Gastrocnemius medialis (tissue), 4 donors: Measurements from ENCODE around the gene UCKL1.

Experiments used
- POLR2A ChIP-seq, 2 donors: fragments of 450-650 bp; IDR thresholded peaks; one replicate each; pipeline ENCODE4 v1.6.1; 2017; ENCODE audit warnings: antibody characterized with exemption in 2 of 2, mild to moderate bottlenecking in 2 of 2, moderate library complexity in 2 of 2
- TF ChIP-seq, protein P1 (sequence below), 5 experiments: fragments of 450-650 bp in 3 of 5; fragments of 200-600 bp in 2 of 5; sonication (generic) in 2 of 5; IDR thresholded peaks in 4 of 5; conservative IDR thresholded peaks in 1 of 5; 1 replicate in 4 of 5; 2 replicates in 1 of 5; pipeline ENCODE4 v1.5.1; 2016 to 2019; ENCODE audit warnings: antibody characterized with exemption in 5 of 5, mild to moderate bottlenecking in 3 of 5, moderate library complexity in 3 of 5

GRCh38 chr20:63956664-63957003 is 418 bp upstream of the UCKL1 start:
- TF ChIP-seq, protein P1, sequence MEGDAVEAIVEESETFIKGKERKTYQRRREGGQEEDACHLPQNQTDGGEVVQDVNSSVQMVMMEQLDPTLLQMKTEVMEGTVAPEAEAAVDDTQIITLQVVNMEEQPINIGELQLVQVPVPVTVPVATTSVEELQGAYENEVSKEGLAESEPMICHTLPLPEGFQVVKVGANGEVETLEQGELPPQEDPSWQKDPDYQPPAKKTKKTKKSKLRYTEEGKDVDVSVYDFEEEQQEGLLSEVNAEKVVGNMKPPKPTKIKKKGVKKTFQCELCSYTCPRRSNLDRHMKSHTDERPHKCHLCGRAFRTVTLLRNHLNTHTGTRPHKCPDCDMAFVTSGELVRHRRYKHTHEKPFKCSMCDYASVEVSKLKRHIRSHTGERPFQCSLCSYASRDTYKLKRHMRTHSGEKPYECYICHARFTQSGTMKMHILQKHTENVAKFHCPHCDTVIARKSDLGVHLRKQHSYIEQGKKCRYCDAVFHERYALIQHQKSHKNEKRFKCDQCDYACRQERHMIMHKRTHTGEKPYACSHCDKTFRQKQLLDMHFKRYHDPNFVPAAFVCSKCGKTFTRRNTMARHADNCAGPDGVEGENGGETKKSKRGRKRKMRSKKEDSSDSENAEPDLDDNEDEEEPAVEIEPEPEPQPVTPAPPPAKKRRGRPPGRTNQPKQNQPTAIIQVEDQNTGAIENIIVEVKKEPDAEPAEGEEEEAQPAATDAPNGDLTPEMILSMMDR (IDR thresholded peaks at IDR 0.05 in 4 of 5, conservative IDR thresholded peaks at IDR 0.05 in 1 of 5): no peak
- TF ChIP-seq POLR2A (IDR thresholded peaks at IDR 0.05): no peak
